Liver (tissue), 9 donors: ENCODE results near the gene NFIA. TPM values are rescaled to one million over a fixed set of nuclear protein-coding genes. Genes with fewer than 3 reads are reported as not detected.

Experiments used
- DNase-seq: peaks from one replicate; pipeline ENCODE4 v3.0.0-alpha.2; 2017; ENCODE audit warnings: low spot score
- H3K27ac ChIP-seq, 2 donors: one replicate each; pipeline ENCODE4 v1.7.0; 2013; ENCODE audit warnings: inconsistent platforms in 2 of 2, low read length in 2 of 2, control low read depth in 1 of 2, low read depth in 1 of 2, mild to moderate bottlenecking in 1 of 2
- H3K27me3 ChIP-seq, 4 donors: one replicate each; pipeline versions ENCODE4 v1.6.1 to v1.7.0; 2013; ENCODE audit warnings: low read length in 3 of 4, inconsistent platforms in 1 of 4, mild to moderate bottlenecking in 1 of 4, moderate library complexity in 1 of 4; ENCODE audit not compliant: control insufficient read depth in 4 of 4, insufficient read depth in 4 of 4
- H3K36me3 ChIP-seq, 4 donors: one replicate each; pipeline versions ENCODE4 v1.6.1 to v1.7.0; 2013; ENCODE audit warnings: low read length in 3 of 4, mild to moderate bottlenecking in 3 of 4, low read depth in 1 of 4, moderate library complexity in 1 of 4; ENCODE audit not compliant: control insufficient read depth in 4 of 4, insufficient read depth in 3 of 4
- H3K4me1 ChIP-seq, 4 donors: one replicate each; pipeline versions ENCODE4 v1.6.1 to v1.7.0; 2013; ENCODE audit warnings: low read length in 3 of 4, mild to moderate bottlenecking in 3 of 4, moderate library complexity in 1 of 4; ENCODE audit not compliant: control insufficient read depth in 4 of 4, insufficient read depth in 4 of 4
- H3K4me3 ChIP-seq, 3 donors: one replicate each; pipeline versions ENCODE4 v1.6.1 to v1.7.0; 2013; ENCODE audit warnings: low read length in 3 of 3, control low read depth in 1 of 3, low read depth in 1 of 3, mild to moderate bottlenecking in 1 of 3
- H3K9ac ChIP-seq, 2 donors: one replicate each; pipeline ENCODE4 v1.7.0; 2013; ENCODE audit warnings: low read length in 2 of 2, mild to moderate bottlenecking in 2 of 2, moderate library complexity in 2 of 2, control low read depth in 1 of 2, low read depth in 1 of 2
- H3K9me3 ChIP-seq, 4 donors: one replicate each; pipeline versions ENCODE4 v1.6.1 to v1.7.0; 2013; ENCODE audit warnings: low read length in 3 of 4; ENCODE audit not compliant: control insufficient read depth in 4 of 4
- EGR1 ChIP-seq, 2 donors: IDR thresholded peaks; 2 replicates each; pipeline ENCODE4 v1.6.1; 2016 to 2018; ENCODE audit warnings: antibody characterized with exemption in 2 of 2, low read depth in 2 of 2
- FOXA1 ChIP-seq: IDR thresholded peaks from 2 replicates; pipeline ENCODE4 v1.6.1; 2016; ENCODE audit warnings: antibody characterized with exemption
- FOXA2 ChIP-seq: IDR thresholded peaks from 2 replicates; pipeline ENCODE4 v1.6.1; 2016; ENCODE audit warnings: antibody characterized with exemption
- HNF4G ChIP-seq: IDR thresholded peaks from 2 replicates; pipeline ENCODE4 v1.6.1; 2016; ENCODE audit warnings: antibody characterized with exemption
- JUND ChIP-seq, 2 donors: IDR thresholded peaks; 2 replicates each; pipeline ENCODE4 v1.6.1; 2016; ENCODE audit warnings: antibody characterized with exemption in 2 of 2
- NR2F2 ChIP-seq: IDR thresholded peaks from 2 replicates; pipeline ENCODE4 v1.6.1; 2016; ENCODE audit warnings: antibody characterized with exemption
- RAD21 ChIP-seq, 2 donors: IDR thresholded peaks; 2 replicates each; pipeline ENCODE4 v1.6.1; 2016; ENCODE audit warnings: antibody characterized with exemption in 2 of 2, mild to moderate bottlenecking in 2 of 2
- RXRA ChIP-seq, 2 donors: IDR thresholded peaks; 2 replicates each; pipeline ENCODE4 v1.6.1; 2017 to 2018; ENCODE audit warnings: antibody characterized with exemption in 2 of 2, mild to moderate bottlenecking in 1 of 2
- SP1 ChIP-seq: IDR thresholded peaks from 2 replicates; pipeline ENCODE4 v1.6.1; 2018; ENCODE audit warnings: antibody characterized with exemption, mild to moderate bottlenecking
- TAF1 ChIP-seq: conservative IDR thresholded peaks from 2 replicates; pipeline ENCODE4 v1.6.1; 2016; ENCODE audit warnings: antibody characterized with exemption, mild to moderate bottlenecking
- YY1 ChIP-seq: IDR thresholded peaks from 2 replicates; pipeline ENCODE4 v1.6.1; 2016; ENCODE audit warnings: antibody characterized with exemption, mild to moderate bottlenecking
- WGBS: extraction: QIAGEN DNeasy Blood & Tissue Kit; methylation state at CpG from one replicate; pipeline ENCODE4 v1.1.7; 2013; 5-methylcytosine and 5-hydroxymethylcytosine counted together
- polyA plus RNA-seq, 2 donors: library from polyadenylated mRNA; stranded (reverse) in 1 of 2; unstranded in 1 of 2; fragments of 200-250 nt in 1 of 2; fragments of >200 nt in 1 of 2; fragmentation: Nextera tagmentation in 1 of 2; extraction: Ambion mirVana in 1 of 2; gene quantifications; one replicate each; pipeline versions ENCODE4 v1.2.1 to v1.2.3, GENCODE V29; 2013 to 2015
- total RNA-seq, 2 donors: library from RNA; depleted of rRNA; stranded (reverse); fragments of >200 nt; gene quantifications; one replicate each; pipeline ENCODE4 v1.2.3, GENCODE V29; 2014
- TF ChIP-seq, protein P1 (sequence below): IDR thresholded peaks from 2 replicates; pipeline ENCODE4 v1.6.1; 2016; ENCODE audit warnings: antibody characterized with exemption
- TF ChIP-seq, protein P2 (sequence below): IDR thresholded peaks from 2 replicates; pipeline ENCODE4 v1.6.1; 2016; ENCODE audit warnings: antibody characterized with exemption
- TF ChIP-seq, protein P3 (sequence below): IDR thresholded peaks from 2 replicates; pipeline ENCODE4 v1.6.1; 2016; ENCODE audit warnings: antibody characterized with exemption, mild to moderate bottlenecking
- TF ChIP-seq, protein P4 (sequence below): fragments of 150-350 bp; IDR thresholded peaks from 2 replicates; pipeline ENCODE4 v1.5.1; 2017; ENCODE audit warnings: improper control_type of control experiment, low read depth, low read length; ENCODE audit not compliant: missing input control
- donor health status: healthy.
- donor health status: healthy.
- donor health status: healthy.
- donor health status: healthy.
- donor health status: healthy.

The NFIA gene
- total and polyA plus RNA-seq, 4 donors = 6.8 to 53.7 (median 22.2) TPM

DNA sequence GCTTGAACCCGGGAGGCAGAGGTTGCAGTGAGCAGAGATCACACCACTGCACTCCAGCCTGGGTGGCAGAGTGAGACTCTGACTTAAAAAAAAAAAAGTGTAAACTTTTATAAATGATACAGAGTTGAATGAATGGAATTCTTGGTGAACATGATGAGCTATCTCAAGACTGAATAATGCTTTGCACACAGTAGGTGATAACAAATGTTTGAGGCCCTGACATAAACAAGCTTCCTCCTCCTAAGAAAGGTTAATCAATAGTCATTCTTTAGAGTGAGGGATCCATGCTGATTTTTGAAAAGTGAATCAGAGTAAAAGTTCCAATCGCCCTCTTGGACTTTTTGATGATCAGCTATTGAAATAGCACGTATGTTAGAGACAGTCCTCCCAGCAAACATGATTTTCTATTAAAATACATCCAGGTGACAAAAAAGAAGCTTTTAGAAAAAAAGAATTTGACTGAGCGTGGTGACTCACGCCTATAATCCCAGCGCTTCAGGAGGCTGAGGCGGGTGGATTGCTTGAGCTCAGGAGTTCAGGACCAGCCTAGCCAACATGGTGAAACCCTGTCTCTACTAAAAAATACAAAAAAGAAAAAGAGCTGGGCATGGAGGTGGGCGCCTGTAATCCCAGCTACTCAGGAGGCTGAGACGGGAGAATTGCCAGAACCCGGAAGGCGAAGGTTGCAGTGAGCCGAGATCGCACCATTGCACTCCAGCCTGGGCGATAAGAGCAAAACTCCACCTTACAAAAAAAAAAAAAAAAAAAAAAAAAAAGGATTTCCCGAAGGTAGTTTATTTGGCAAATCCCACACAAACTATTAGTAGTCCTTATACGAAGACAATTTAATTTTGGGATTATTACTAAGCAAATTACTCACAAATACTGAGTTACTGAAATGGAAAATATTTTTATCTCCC, 181.8 kb downstream of the NFIA start:
- no peak overlapping the region for H3K27ac ChIP-seq
- no peaks in the 10 kb centered on the region for H3K36me3 ChIP-seq
- WGBS = 95% methylated on average over 16 of the region's 16 CpGs
- peaks cover 0 to 6% (median 5%) of the 10 kb centered on the region in 4 donors for H3K4me1 ChIP-seq
- no peaks in the 10 kb centered on the region for H3K9me3 ChIP-seq
- no peak overlapping the region for H3K9ac ChIP-seq
- H3K4me3 ChIP-seq = no peak overlapping the region
- DNase-seq = no peak
- no peaks in the 10 kb centered on the region for H3K27me3 ChIP-seq
- TF ChIP-seq HNF4G (no peak), TAF1 (no peak), FOXA2 (no peak), JUND (IDR thresholded peaks at IDR 0.05) (no peak)

DNA sequence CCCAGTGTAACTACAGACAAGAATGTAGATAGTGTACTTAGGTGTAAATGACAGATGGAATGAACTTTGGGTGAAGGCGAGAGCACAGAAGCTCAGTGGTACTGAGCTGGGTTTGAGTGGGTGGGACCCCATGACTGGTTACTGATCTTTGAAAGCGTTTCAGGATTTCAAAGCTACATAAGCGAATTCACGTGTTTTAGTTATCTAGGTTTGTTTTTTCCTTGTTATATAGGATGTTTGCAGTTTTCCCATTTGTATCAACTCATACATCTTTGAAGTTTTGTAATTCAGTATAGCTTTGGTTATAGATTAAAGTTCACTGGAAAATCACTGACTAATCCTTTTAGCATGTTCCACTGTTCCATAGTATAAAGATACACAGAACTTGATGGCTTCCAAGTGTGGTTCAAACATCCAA, 182.5 kb downstream of the NFIA start:
- 95% methylated on average over 4 of the region's 4 CpGs for WGBS
- DNase-seq = no peak
- no peak overlapping the region for H3K9ac ChIP-seq

More for the DNA sequence above, 182.5 kb downstream of the NFIA start:
- no peaks in the 10 kb centered on the region for H3K36me3 ChIP-seq
- no peak overlapping the region for H3K27ac ChIP-seq
- no peaks in the 10 kb centered on the region for H3K27me3 ChIP-seq
- H3K9me3 ChIP-seq = no peaks in the 10 kb centered on the region
- H3K4me1 ChIP-seq = peaks cover 0 to 7% (median 5%) of the 10 kb centered on the region in 4 donors
- no peak for TF ChIP-seq FOXA2
- TF ChIP-seq, protein P1, sequence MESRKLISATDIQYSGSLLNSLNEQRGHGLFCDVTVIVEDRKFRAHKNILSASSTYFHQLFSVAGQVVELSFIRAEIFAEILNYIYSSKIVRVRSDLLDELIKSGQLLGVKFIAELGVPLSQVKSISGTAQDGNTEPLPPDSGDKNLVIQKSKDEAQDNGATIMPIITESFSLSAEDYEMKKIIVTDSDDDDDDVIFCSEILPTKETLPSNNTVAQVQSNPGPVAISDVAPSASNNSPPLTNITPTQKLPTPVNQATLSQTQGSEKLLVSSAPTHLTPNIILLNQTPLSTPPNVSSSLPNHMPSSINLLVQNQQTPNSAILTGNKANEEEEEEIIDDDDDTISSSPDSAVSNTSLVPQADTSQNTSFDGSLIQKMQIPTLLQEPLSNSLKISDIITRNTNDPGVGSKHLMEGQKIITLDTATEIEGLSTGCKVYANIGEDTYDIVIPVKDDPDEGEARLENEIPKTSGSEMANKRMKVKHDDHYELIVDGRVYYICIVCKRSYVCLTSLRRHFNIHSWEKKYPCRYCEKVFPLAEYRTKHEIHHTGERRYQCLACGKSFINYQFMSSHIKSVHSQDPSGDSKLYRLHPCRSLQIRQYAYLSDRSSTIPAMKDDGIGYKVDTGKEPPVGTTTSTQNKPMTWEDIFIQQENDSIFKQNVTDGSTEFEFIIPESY = no peak
- no peak for TF ChIP-seq SP1
- TF ChIP-seq, protein P2, sequence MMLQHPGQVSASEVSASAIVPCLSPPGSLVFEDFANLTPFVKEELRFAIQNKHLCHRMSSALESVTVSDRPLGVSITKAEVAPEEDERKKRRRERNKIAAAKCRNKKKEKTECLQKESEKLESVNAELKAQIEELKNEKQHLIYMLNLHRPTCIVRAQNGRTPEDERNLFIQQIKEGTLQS = no peak
- TF ChIP-seq YY1 = no peak
- TF ChIP-seq RXRA (IDR thresholded peaks at IDR 0.05) = no peak
- no peak for TF ChIP-seq RAD21 (IDR thresholded peaks at IDR 0.05)
- TF ChIP-seq NR2F2 = no peak
- no peak for TF ChIP-seq FOXA1
- TF ChIP-seq HNF4G = no peak
- TF ChIP-seq, protein P3, sequence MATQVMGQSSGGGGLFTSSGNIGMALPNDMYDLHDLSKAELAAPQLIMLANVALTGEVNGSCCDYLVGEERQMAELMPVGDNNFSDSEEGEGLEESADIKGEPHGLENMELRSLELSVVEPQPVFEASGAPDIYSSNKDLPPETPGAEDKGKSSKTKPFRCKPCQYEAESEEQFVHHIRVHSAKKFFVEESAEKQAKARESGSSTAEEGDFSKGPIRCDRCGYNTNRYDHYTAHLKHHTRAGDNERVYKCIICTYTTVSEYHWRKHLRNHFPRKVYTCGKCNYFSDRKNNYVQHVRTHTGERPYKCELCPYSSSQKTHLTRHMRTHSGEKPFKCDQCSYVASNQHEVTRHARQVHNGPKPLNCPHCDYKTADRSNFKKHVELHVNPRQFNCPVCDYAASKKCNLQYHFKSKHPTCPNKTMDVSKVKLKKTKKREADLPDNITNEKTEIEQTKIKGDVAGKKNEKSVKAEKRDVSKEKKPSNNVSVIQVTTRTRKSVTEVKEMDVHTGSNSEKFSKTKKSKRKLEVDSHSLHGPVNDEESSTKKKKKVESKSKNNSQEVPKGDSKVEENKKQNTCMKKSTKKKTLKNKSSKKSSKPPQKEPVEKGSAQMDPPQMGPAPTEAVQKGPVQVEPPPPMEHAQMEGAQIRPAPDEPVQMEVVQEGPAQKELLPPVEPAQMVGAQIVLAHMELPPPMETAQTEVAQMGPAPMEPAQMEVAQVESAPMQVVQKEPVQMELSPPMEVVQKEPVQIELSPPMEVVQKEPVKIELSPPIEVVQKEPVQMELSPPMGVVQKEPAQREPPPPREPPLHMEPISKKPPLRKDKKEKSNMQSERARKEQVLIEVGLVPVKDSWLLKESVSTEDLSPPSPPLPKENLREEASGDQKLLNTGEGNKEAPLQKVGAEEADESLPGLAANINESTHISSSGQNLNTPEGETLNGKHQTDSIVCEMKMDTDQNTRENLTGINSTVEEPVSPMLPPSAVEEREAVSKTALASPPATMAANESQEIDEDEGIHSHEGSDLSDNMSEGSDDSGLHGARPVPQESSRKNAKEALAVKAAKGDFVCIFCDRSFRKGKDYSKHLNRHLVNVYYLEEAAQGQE = no peak
- TF ChIP-seq JUND (IDR thresholded peaks at IDR 0.05) = no peak
- TF ChIP-seq, protein P4, sequence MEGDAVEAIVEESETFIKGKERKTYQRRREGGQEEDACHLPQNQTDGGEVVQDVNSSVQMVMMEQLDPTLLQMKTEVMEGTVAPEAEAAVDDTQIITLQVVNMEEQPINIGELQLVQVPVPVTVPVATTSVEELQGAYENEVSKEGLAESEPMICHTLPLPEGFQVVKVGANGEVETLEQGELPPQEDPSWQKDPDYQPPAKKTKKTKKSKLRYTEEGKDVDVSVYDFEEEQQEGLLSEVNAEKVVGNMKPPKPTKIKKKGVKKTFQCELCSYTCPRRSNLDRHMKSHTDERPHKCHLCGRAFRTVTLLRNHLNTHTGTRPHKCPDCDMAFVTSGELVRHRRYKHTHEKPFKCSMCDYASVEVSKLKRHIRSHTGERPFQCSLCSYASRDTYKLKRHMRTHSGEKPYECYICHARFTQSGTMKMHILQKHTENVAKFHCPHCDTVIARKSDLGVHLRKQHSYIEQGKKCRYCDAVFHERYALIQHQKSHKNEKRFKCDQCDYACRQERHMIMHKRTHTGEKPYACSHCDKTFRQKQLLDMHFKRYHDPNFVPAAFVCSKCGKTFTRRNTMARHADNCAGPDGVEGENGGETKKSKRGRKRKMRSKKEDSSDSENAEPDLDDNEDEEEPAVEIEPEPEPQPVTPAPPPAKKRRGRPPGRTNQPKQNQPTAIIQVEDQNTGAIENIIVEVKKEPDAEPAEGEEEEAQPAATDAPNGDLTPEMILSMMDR = no peak
- no peak for TF ChIP-seq TAF1
- TF ChIP-seq EGR1 (IDR thresholded peaks at IDR 0.05; ENCODE audit: low read depth in 2 of 2) = no peak
- H3K4me3 ChIP-seq = no peak overlapping the region
